Measurements from ENCODE around the gene ADAMTSL3. TPM values are rescaled to one million over a fixed set of nuclear protein-coding genes. Genes with fewer than 3 reads are reported as not detected.

ADAMTSL3 gene
- total RNA-seq, 4 donors from 2014 or later: 4.9 to 8.8 (median 6.8) TPM

DNA sequence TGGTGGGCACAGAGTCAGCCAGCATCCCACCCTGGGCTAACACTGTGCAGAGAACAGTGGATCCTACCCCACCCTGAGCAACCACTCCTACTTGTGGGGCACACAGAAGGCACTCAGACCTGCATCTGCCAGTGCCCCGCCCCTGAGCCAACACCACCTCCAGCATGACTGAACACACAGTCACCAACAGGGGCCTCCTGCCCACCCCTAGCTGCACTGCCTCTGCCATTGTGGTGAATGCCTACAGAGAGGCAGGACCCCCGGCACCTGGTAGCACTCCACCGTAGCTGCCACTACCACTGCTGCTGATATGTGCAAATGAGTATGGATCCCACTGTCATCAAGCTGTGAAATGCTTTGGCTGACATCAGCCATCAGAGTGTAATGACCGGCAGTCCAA lies 123.1 kb downstream of the ADAMTSL3 start:
- TF ChIP-seq EP300 (IDR thresholded peaks at IDR 0.05; ENCODE audit: low read depth) (no peak), POLR2A (IDR thresholded peaks at IDR 0.05) (no peak), POLR2AphosphoS5 (IDR thresholded peaks at IDR 0.05) (no peak)
- TF ChIP-seq, protein P1, sequence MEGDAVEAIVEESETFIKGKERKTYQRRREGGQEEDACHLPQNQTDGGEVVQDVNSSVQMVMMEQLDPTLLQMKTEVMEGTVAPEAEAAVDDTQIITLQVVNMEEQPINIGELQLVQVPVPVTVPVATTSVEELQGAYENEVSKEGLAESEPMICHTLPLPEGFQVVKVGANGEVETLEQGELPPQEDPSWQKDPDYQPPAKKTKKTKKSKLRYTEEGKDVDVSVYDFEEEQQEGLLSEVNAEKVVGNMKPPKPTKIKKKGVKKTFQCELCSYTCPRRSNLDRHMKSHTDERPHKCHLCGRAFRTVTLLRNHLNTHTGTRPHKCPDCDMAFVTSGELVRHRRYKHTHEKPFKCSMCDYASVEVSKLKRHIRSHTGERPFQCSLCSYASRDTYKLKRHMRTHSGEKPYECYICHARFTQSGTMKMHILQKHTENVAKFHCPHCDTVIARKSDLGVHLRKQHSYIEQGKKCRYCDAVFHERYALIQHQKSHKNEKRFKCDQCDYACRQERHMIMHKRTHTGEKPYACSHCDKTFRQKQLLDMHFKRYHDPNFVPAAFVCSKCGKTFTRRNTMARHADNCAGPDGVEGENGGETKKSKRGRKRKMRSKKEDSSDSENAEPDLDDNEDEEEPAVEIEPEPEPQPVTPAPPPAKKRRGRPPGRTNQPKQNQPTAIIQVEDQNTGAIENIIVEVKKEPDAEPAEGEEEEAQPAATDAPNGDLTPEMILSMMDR (IDR thresholded peaks at IDR 0.05): no peak
- Histone ChIP-seq H3K9me3 (no peaks in the 10 kb centered on the region), H3K36me3 (no peaks in the 10 kb centered on the region), H3K4me1 (no peaks in the 10 kb centered on the region), H3K27ac (no peak overlapping the region), H3K27me3 (no peaks in the 10 kb centered on the region), H3K4me3 (no peak overlapping the region)
- intact Hi-C loops (cut with DNase I; ENCODE audit: low total_unique reads): no loop called here
- WGBS, 2 donors (ENCODE audit: low coverage in 1 of 2): 96% methylated on average over 3 of the region's 4 CpGs; no CpG with 5 or more reads in 1 of the 2 donors
- DNase-seq: no peak
- in situ Hi-C loops (cut with MboI; ENCODE audit: low pct_ligation_motif_present in 1 of 4, low pct_unique_long_range_greater_than_20kb in 1 of 4, low sequenced_read_pairs in 3 of 4): no loop called here

DNA sequence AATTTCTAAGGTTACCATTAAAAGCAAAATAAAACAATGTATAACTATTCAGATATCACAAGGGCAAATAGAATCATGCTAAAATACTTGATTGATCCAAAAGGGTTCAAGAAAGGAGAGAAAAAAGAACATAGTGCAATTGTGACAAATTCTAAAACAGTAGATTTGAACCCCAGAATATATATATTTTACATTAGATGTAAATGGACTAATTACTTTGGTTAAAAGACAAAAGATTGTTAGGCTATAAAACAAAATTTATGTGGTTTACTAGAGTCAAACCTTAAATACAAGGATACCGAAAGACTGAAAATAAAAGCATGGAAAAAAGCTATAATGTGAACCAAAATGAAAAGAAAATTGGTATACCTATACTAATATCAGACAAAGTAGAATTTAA lies 129.3 kb downstream of the ADAMTSL3 start:
- H3K27ac ChIP-seq: no peak overlapping the region
- no peaks in the 10 kb centered on the region for H3K9me3 ChIP-seq
- no peaks in the 10 kb centered on the region for H3K4me1 ChIP-seq
- intact Hi-C loops (cut with DNase I; ENCODE audit: low total_unique reads): no loop called here
- 90 to 93% methylated on average over 1 of the region's 1 CpG for WGBS, 2 donors (ENCODE audit: low coverage in 1 of 2)
- H3K27me3 ChIP-seq: no peaks in the 10 kb centered on the region
- in situ Hi-C loops (cut with MboI; ENCODE audit: low pct_ligation_motif_present in 1 of 4, low pct_unique_long_range_greater_than_20kb in 1 of 4, low sequenced_read_pairs in 3 of 4): no loop called here
- DNase-seq: no peak
- no peaks in the 10 kb centered on the region for H3K36me3 ChIP-seq
- TF ChIP-seq, protein P1 (IDR thresholded peaks at IDR 0.05): no peak
- no peak for TF ChIP-seq POLR2AphosphoS5 (IDR thresholded peaks at IDR 0.05)
- TF ChIP-seq POLR2A (IDR thresholded peaks at IDR 0.05): no peak
- H3K4me3 ChIP-seq: no peak overlapping the region

DNA sequence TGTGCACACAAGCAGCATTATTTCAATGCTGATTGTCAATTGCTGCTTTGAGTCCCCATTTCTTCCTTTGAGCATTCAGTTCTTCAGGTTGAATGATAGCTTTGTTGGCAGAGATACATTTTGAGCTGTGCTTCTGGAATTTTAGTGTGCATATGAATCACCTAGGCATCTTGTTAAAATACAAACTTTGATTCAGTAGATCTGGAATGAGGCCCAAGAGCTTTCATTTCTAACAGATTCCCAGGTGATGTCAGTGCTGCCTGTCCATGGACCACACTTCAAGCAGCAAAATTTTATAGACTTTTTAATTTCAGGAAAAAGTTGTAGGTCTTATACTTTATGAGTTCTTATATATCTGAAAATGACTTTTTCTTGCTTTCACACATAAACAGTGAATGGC lies 131.1 kb downstream of the ADAMTSL3 start:
- DNase-seq: no peak
- no peaks in the 10 kb centered on the region for H3K27me3 ChIP-seq
- intact Hi-C loops (cut with DNase I; ENCODE audit: low total_unique reads) (no loop called here), in situ Hi-C loops (cut with MboI; ENCODE audit: low pct_ligation_motif_present in 1 of 4, low pct_unique_long_range_greater_than_20kb in 1 of 4, low sequenced_read_pairs in 3 of 4) (no loop called here)
- no peaks in the 10 kb centered on the region for H3K36me3 ChIP-seq
- H3K4me1 ChIP-seq: no peaks in the 10 kb centered on the region
- no peak overlapping the region for H3K4me3 ChIP-seq
- no peak overlapping the region for H3K27ac ChIP-seq
- TF ChIP-seq EP300 (IDR thresholded peaks at IDR 0.05; ENCODE audit: low read depth) (no peak), POLR2A (IDR thresholded peaks at IDR 0.05) (no peak), POLR2AphosphoS5 (IDR thresholded peaks at IDR 0.05) (no peak)
- TF ChIP-seq, protein P1 (IDR thresholded peaks at IDR 0.05): no peak
- no peaks in the 10 kb centered on the region for H3K9me3 ChIP-seq

DNA sequence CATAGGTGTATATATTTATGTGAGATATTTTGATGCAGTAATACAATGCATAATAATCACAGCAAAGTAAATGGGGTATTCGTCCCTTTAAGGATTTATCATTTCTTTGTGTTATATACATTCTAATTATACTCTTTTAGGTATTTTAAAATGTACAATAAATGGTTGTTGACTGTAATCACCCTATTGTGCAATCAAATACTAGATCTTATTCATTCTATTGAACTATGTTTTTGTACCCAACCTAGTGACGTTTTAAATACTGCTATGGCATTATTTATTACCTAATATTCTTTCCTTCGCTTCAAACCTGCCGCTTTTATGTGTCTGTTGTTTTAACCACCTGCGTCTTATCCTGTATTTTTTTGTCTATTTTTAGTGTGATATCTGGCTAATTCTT lies 132.4 kb downstream of the ADAMTSL3 start:
- Histone ChIP-seq H3K4me1 (no peaks in the 10 kb centered on the region), H3K9me3 (no peaks in the 10 kb centered on the region), H3K27me3 (no peaks in the 10 kb centered on the region), H3K27ac (no peak overlapping the region), H3K4me3 (no peak overlapping the region), H3K36me3 (no peaks in the 10 kb centered on the region)
- intact Hi-C loops (cut with DNase I; ENCODE audit: low total_unique reads): no loop called here
- in situ Hi-C loops (cut with MboI; ENCODE audit: low pct_ligation_motif_present in 1 of 4, low pct_unique_long_range_greater_than_20kb in 1 of 4, low sequenced_read_pairs in 3 of 4): no loop called here
- 77 to 84% methylated on average over 5 of the region's 5 CpGs for WGBS, 2 donors (ENCODE audit: low coverage in 1 of 2)
- TF ChIP-seq EP300 (IDR thresholded peaks at IDR 0.05; ENCODE audit: low read depth) (no peak), POLR2A (IDR thresholded peaks at IDR 0.05) (no peak), POLR2AphosphoS5 (IDR thresholded peaks at IDR 0.05) (no peak)
- TF ChIP-seq, protein P1 (IDR thresholded peaks at IDR 0.05): no peak
- no peak for DNase-seq

Measured in transverse colon (tissue), 4 donors.